Chondrocyte (in vitro differentiated cells): ENCODE results near the gene S100P. TPM values are rescaled to one million over a fixed set of nuclear protein-coding genes. Genes with fewer than 3 reads are reported as not detected.

Experiments
- DNase-seq: peaks from one replicate; pipeline ENCODE4 v3.0.0; 2021; ENCODE audit warnings: mixed read lengths, low spot score
- H3K27ac Mint-ChIP-seq: one replicate; pipeline ENCODE4 v1.8.0; 2021; ENCODE audit warnings: mild to moderate bottlenecking, moderate library complexity, mixed read lengths; ENCODE audit not compliant: unreplicated experiment
- H3K27me3 Mint-ChIP-seq: 2 replicates; pipeline ENCODE4 v1.8.0; 2021; ENCODE audit warnings: low read depth, mixed read lengths
- H3K36me3 Mint-ChIP-seq: 2 replicates; pipeline ENCODE4 v1.8.0; 2021; ENCODE audit warnings: low read depth, mixed read lengths
- H3K4me1 Mint-ChIP-seq: 2 replicates; pipeline ENCODE4 v1.8.0; 2021; ENCODE audit warnings: low read depth, mild to moderate bottlenecking, mixed read lengths
- H3K4me3 Mint-ChIP-seq: one replicate; pipeline ENCODE4 v1.8.0; 2021; ENCODE audit warnings: mild to moderate bottlenecking, moderate library complexity, mixed read lengths; ENCODE audit not compliant: unreplicated experiment
- H3K9me3 Mint-ChIP-seq: 2 replicates; pipeline ENCODE4 v1.8.0; 2021; ENCODE audit warnings: low read depth, mixed read lengths
- total RNA-seq: library from RNA; stranded (reverse); gene quantifications from 3 replicates; pipeline ENCODE4 v1.2.1, GENCODE V29; 2021
- TF ChIP-seq, protein P1 (sequence below): fragments of 200-600 bp; sonication (generic); IDR thresholded peaks from 2 replicates; pipeline ENCODE4 v1.5.0; 2021; ENCODE audit warnings: antibody characterized with exemption, mild to moderate bottlenecking, moderate library complexity

The S100P gene
- total RNA-seq, 1 donor from 2014 or later: 0.95 TPM

DNA sequence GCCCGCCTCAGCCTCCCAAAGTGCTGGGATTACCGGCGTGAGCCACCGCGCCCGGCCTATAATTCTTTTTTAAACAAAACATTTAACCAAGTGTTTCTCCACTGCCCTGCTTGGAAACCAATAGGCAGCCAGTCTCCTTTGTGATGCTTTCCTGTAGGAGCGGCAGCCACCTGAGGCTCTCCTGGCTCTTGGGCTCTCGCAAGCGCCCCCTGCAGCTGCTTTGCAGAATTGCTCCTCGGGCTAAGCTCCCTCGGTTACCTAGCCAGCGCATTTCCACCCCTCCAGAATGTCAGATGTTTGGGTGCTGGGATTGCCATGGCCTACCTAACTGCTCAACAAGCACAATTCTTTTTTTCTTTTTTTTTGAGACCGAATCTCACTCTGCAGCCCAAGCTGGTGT is 7.7 kb downstream of the S100P start:
- Mint-ChIP-seq H3K36me3 (peaks cover 12% of the 10 kb centered on the region), H3K27ac (no peak overlapping the region), H3K27me3 (no peaks in the 10 kb centered on the region), H3K4me3 (no peak overlapping the region), H3K9me3 (peaks cover 11% of the 10 kb centered on the region), H3K4me1 (peaks cover 23% of the 10 kb centered on the region)
- no peak for DNase-seq
- TF ChIP-seq, protein P1, sequence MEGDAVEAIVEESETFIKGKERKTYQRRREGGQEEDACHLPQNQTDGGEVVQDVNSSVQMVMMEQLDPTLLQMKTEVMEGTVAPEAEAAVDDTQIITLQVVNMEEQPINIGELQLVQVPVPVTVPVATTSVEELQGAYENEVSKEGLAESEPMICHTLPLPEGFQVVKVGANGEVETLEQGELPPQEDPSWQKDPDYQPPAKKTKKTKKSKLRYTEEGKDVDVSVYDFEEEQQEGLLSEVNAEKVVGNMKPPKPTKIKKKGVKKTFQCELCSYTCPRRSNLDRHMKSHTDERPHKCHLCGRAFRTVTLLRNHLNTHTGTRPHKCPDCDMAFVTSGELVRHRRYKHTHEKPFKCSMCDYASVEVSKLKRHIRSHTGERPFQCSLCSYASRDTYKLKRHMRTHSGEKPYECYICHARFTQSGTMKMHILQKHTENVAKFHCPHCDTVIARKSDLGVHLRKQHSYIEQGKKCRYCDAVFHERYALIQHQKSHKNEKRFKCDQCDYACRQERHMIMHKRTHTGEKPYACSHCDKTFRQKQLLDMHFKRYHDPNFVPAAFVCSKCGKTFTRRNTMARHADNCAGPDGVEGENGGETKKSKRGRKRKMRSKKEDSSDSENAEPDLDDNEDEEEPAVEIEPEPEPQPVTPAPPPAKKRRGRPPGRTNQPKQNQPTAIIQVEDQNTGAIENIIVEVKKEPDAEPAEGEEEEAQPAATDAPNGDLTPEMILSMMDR: peak; percentile 49

DNA sequence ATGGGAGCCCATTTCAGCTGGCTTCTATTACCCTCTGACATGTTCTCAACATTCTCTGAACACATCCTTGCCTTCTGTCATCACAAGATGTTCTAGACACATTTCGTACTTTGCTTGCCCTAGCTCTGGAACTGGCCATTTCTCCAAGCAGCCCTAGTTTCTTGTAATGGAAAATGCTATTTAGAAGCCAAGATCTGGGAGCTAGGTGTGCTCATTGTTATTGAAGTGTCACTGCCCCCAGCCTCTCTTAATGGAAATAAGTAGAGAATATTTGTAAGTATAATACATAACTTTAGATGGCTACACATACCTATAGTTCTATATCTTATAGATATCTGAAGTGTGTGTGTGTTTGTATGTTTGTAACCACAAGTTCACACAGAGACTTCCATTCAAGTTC is 9.1 kb downstream of the S100P start:
- Mint-ChIP-seq H3K27ac (no peak overlapping the region), H3K36me3 (peaks cover 15% of the 10 kb centered on the region), H3K4me3 (no peak overlapping the region), H3K27me3 (no peaks in the 10 kb centered on the region), H3K4me1 (peaks cover 33% of the 10 kb centered on the region), H3K9me3 (peaks cover 11% of the 10 kb centered on the region)
- DNase-seq: no peak
- TF ChIP-seq, protein P1: no peak

DNA sequence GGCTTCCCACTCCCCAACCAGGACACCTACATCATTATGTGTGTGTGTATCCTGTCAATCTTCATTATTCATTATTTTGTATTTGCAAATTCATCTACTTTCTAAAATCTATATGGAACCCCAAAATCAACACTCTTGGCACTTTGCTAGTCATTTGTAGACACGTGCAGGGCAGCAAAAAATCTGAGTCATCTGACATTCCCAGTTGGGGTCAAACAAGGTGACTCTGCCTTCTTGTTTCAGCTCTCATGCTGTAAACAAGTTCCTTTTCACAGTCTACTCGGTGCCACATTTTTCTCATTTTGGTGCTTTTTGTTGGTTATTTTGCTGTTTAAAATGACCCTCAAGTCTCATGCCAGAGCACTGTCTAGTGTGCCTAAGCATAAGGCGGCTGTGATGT is 10.1 kb downstream of the S100P start:
- Mint-ChIP-seq H3K36me3 (peaks cover 21% of the 10 kb centered on the region), H3K4me3 (no peak overlapping the region), H3K27ac (no peak overlapping the region), H3K27me3 (no peaks in the 10 kb centered on the region), H3K4me1 (peaks cover 41% of the 10 kb centered on the region), H3K9me3 (peaks cover 11% of the 10 kb centered on the region)
- DNase-seq: no peak
- TF ChIP-seq, protein P1: no peak

DNA sequence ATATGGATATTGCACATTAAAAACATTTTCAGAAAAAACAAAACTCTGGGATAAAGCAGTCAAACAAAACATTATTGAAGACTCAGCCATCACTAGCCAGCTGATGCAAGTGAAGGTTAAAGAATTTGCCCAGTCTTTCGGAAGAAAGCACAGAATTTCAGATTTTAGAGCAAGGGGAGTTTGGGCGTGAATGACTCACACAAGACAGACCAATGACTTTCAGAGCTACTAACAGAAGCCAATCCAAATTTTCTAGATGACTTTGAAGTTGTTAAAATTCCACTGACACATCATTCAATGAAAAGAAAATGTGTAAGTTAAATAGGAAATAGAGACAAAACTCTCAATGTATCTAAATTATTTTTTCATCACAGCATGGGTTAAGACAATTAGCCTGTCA is 12.0 kb downstream of the S100P start:
- H3K4me1 Mint-ChIP-seq: peaks cover 53% of the 10 kb centered on the region
- no peaks in the 10 kb centered on the region for H3K27me3 Mint-ChIP-seq
- peak overlapping the region; percentile 19 for H3K27ac Mint-ChIP-seq
- no peak for DNase-seq
- H3K9me3 Mint-ChIP-seq: peaks cover 11% of the 10 kb centered on the region
- no peak overlapping the region for H3K4me3 Mint-ChIP-seq
- peaks cover 19% of the 10 kb centered on the region for H3K36me3 Mint-ChIP-seq
- TF ChIP-seq, protein P1: no peak

DNA sequence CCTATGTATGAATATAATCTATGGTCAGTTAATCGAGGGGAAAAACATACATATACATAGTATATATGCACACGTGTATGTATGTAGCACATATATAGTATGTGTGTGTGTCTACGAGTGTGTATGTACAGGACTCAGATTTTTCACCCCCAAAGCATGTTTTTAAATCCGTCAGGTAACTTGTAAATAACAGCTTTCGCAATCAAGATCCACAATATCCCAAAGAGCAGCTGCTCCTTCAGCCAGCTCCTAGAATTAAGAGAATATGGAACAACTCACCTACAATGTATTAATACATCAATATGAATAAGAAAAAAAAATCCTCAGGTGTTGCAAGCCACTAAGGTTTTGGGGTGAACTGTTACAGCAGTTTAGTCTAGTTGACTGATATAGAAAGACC is 12.5 kb downstream of the S100P start:
- Mint-ChIP-seq H3K9me3 (peaks cover 11% of the 10 kb centered on the region), H3K4me3 (no peak overlapping the region), H3K27me3 (no peaks in the 10 kb centered on the region), H3K36me3 (peaks cover 18% of the 10 kb centered on the region), H3K27ac (peak overlapping the region; percentile 3), H3K4me1 (peaks cover 54% of the 10 kb centered on the region)
- TF ChIP-seq, protein P1: no peak
- DNase-seq: no peak
